Measurements from ENCODE around the gene NOS2. TPM values are rescaled to one million over a fixed set of nuclear protein-coding genes. Genes with fewer than 3 reads are reported as not detected.
"Not testable (repeated sequence)": the region's sequence is repeated elsewhere in the genome, so short reads cannot be mapped to it uniquely, and the experiment has no call there.

Gene NOS2
- total RNA-seq, 3 donors from 2014 or later: 10.5 to 67.1 (median 11.0) TPM

DNA sequence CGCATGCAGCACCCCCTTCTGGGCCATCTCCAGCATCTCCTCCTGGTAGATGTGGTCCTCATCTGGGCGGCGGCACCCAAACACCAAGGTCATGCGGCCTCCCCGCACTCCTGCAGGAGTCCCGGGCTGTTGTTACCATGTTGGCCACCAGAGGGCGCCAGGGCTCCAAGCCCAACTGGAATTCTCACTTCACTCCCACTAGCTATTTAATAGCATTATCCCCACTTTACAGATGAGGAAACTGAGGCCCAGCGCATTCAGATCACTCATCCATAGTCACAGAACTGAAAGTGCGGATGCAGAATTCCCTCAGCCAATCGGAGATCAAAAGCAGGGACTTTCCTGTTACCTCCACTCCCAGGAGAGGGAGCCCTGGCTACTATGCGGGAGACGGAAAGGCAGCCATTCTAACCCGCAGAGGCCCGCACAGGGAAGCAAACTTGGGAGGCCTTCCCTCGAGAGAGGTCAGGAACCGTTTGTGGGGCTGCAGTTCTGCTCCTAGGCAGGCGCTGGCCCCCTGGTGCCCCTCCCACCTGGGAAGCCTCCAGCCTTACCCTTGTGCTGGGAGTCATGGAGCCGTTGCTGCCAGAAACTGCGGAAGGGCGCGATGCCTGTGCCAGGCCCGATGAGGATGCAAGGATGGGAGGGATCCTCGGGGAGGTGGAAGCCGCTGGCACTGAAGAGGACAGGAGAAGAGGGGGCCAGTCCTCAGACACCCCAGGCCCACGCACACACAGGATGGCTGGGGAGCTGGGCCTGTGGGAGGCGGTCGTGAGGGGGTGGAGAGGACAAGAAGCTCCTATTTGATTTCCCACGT lies 40.1 kb downstream of the NOS2 start:
- H3K36me3 ChIP-seq (ENCODE audit: low read depth): no peaks in the 10 kb centered on the region
- peak in 2 of 3 donors; percentile 79 to 84 for DNase-seq
- no peaks in the 10 kb centered on the region for H3K4me1 ChIP-seq (ENCODE audit: low read depth)
- TF ChIP-seq, protein P1, sequence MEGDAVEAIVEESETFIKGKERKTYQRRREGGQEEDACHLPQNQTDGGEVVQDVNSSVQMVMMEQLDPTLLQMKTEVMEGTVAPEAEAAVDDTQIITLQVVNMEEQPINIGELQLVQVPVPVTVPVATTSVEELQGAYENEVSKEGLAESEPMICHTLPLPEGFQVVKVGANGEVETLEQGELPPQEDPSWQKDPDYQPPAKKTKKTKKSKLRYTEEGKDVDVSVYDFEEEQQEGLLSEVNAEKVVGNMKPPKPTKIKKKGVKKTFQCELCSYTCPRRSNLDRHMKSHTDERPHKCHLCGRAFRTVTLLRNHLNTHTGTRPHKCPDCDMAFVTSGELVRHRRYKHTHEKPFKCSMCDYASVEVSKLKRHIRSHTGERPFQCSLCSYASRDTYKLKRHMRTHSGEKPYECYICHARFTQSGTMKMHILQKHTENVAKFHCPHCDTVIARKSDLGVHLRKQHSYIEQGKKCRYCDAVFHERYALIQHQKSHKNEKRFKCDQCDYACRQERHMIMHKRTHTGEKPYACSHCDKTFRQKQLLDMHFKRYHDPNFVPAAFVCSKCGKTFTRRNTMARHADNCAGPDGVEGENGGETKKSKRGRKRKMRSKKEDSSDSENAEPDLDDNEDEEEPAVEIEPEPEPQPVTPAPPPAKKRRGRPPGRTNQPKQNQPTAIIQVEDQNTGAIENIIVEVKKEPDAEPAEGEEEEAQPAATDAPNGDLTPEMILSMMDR (IDR thresholded peaks at IDR 0.05): peak; percentile 83
- no peaks in the 10 kb centered on the region for H3K9me3 ChIP-seq
- H3K4me3 ChIP-seq: no peak overlapping the region
- intact Hi-C loops (cut with DNase I, micrococcal nuclease): loop anchor here in 1 of 2 donors (10.0 kb wide), 1 partner anchor 115 kb away; no protein-coding TSS in a partner anchor
- peak; percentile 67 for ATAC-seq

DNA sequence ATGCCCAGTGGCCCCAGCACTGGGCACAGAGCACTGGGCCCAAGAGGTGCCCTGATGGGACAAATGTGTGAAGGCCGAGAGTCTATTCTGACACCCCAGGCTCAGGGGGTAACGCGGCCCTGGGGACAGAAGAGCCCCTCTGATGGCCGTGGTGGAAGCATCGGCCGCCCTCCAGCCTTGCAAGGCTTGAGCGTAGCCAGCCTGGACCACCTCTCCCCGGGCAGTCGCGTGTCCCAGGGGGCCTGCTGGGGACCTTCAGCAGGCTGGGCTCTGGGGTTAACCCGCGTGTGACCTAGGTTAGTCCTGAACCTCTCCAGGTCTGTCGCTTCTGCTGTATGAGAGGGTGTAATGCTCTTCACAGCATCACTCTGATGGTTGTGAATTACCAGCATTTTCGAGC lies 40.8 kb downstream of the NOS2 start:
- TF ChIP-seq, protein P1 (IDR thresholded peaks at IDR 0.05): no peak

DNA sequence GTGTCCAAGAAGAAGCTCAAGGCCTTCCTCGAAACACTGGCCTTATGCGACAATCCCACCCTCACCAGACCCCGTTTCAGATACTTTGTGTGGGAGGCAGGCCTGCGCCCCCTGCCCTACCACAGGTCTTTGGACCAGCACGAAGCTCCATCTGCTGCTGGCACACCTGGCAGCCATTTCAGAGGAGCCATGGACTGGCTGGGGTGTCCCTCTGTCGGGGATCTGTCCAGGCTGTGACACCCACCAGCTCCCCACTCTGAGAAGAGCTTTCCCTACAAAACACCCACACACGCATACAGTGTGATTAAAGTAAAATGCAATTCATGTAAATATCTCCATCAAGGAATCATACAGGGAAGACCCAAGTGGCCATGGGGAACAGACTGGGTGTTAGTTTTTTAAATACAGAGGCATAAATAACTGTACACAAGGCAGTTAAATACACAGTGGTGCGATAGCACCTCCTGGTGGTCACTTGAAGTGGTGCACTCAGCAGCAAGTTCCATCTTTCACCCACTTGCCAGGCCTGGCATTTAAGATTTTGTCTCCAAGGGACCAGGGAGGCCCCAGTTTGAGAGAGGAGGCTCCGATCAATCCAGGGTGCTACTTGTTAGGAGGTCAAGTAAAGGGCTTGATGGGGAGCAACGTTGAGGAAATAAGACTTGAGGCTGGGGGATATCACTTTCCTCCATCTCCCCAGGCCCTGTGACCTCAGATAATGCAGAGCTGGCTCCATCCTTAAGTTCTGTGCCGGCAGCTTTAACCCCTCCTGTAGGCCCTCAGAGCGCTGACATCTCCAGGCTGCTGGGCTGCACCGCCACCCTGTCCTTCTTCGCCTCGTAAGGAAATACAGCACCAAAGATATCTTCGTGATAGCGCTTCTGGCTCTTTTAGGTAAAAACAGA lies 43.6 kb downstream of the NOS2 start:
- TF ChIP-seq, protein P1 (IDR thresholded peaks at IDR 0.05): peak; percentile 81
- Histone ChIP-seq H3K4me1 (ENCODE audit: low read depth) (no peaks in the 10 kb centered on the region), H3K9me3 (no peaks in the 10 kb centered on the region), H3K36me3 (ENCODE audit: low read depth) (no peaks in the 10 kb centered on the region), H3K4me3 (no peak overlapping the region)
- peak in 2 of 3 donors; percentile 62 to 71 for DNase-seq
- peak; percentile 56 for ATAC-seq
- intact Hi-C loops (cut with DNase I, micrococcal nuclease): loop anchor here (5.0 to 10.0 kb wide), 2 partner anchors 92 to 104 kb away; no protein-coding TSS in a partner anchor

More for the DNA sequence above, 40.8 kb downstream of the NOS2 start:
- intact Hi-C loops (cut with DNase I, micrococcal nuclease): loop anchor here (5.0 to 10.0 kb wide), 2 partner anchors 95 to 107 kb away; no protein-coding TSS in a partner anchor
- no peak overlapping the region for H3K4me3 ChIP-seq
- DNase-seq (no peak), ATAC-seq (no peak)
- H3K9me3 ChIP-seq: no peaks in the 10 kb centered on the region
- H3K36me3 ChIP-seq (ENCODE audit: low read depth): no peaks in the 10 kb centered on the region
- no peaks in the 10 kb centered on the region for H3K4me1 ChIP-seq (ENCODE audit: low read depth)

DNA sequence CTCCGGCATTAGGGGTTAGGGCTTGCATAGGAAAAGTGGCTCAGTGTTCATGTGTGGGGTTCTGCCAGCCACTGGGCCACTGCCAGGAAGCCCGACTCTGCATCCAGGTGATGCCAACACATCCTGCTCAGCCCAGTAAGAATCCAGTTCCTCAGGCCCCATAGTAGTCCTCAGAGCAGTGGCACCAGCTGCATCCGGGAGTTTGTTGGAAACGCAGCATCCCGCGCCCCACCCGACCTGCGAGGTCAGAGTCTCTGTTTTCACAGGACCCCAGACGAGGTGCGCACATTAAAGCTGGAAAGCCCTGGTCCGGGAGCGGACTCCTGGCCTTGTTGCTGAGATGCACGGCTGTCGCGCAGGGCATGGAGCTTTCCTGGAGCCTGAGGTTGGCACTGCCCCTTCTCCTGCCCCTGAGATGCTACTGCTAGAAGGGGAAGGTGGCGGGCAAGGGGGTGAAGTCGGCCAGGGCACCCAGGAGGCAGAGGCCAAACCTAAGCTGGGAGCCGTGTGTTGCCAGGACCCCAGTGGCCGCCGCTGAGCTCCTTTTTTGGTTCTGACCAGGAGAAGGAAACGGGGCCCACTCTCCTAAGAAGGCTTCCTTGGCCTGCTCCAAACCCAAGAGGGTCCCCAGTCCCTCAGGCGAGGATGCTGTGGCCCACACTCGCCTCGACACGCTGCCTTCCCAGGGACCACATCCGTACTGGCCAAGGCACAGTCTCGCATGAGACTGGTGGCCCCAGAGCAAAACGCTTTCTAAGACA lies 44.4 kb downstream of the NOS2 start:
- Histone ChIP-seq H3K4me3 (no peak overlapping the region), H3K9me3 (no peaks in the 10 kb centered on the region), H3K4me1 (ENCODE audit: low read depth) (no peaks in the 10 kb centered on the region), H3K36me3 (ENCODE audit: low read depth) (no peaks in the 10 kb centered on the region)
- peak in 1 of 3 donors; percentile 15 for DNase-seq
- TF ChIP-seq, protein P1 (IDR thresholded peaks at IDR 0.05): no peak
- intact Hi-C loops (cut with DNase I, micrococcal nuclease): loop anchor here (5.0 to 10.0 kb wide), 2 partner anchors 91 to 104 kb away; no protein-coding TSS in a partner anchor
- no peak for ATAC-seq

DNA sequence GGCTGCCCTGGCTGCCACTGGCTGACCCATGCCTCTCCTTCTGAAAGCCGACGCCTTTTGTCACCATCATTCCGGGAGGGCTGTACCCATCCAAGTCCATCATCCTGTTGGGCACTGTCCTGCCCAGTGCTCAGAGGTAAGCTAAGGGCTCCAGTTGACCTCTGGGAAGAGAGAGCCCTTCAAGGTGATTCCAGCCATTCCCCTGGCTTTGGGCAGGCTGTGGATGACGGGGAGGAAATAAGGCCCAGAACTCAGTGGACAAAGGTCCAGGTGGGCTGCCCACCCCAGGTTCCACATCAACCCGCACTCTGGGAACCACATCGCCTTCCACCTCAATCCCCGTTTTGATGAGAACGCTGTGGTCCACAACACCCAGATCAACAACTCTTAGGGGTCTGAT lies 45.8 kb downstream of the NOS2 start:
- peak in 1 of 3 donors; percentile 9 for DNase-seq
- Histone ChIP-seq H3K36me3 (ENCODE audit: low read depth) (no peaks in the 10 kb centered on the region), H3K9me3 (no peaks in the 10 kb centered on the region), H3K4me1 (ENCODE audit: low read depth) (no peaks in the 10 kb centered on the region), H3K4me3 (no peak overlapping the region)
- intact Hi-C loops (cut with DNase I, micrococcal nuclease): loop anchor here in 1 of 2 donors (10.0 kb wide), 1 partner anchor 90 kb away; no protein-coding TSS in a partner anchor
- TF ChIP-seq, protein P1 (IDR thresholded peaks at IDR 0.05): no peak
- no peak for ATAC-seq

DNA sequence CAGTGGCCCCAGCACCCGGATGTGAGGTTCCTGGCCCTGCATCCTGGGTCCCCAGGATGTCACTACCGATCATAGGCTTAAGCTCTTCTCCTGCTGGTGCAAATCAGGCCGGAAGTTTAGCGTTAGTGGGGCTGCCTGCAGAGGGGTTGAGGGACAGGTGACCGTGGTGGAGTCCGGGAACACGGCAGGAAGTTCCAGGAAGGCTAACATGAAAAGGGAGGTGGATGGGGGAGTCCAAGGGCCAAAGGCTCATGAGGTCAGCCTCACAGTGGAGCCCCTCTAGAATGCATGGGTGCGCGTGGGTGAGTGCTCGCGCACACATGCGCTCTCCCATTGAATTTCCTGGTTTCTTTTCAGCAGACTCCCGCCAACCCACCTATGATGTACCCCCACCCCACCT lies 46.6 kb downstream of the NOS2 start:
- intact Hi-C loops (cut with DNase I, micrococcal nuclease): loop anchor here in 1 of 2 donors (10.0 kb wide), 1 partner anchor 89 kb away; no protein-coding TSS in a partner anchor
- H3K36me3 ChIP-seq (ENCODE audit: low read depth); H3K4me1 ChIP-seq (ENCODE audit: low read depth); ATAC-seq; H3K4me3 ChIP-seq; H3K9me3 ChIP-seq: not testable (repeated sequence)
- peak in 1 of 3 donors; percentile 6 for DNase-seq

DNA sequence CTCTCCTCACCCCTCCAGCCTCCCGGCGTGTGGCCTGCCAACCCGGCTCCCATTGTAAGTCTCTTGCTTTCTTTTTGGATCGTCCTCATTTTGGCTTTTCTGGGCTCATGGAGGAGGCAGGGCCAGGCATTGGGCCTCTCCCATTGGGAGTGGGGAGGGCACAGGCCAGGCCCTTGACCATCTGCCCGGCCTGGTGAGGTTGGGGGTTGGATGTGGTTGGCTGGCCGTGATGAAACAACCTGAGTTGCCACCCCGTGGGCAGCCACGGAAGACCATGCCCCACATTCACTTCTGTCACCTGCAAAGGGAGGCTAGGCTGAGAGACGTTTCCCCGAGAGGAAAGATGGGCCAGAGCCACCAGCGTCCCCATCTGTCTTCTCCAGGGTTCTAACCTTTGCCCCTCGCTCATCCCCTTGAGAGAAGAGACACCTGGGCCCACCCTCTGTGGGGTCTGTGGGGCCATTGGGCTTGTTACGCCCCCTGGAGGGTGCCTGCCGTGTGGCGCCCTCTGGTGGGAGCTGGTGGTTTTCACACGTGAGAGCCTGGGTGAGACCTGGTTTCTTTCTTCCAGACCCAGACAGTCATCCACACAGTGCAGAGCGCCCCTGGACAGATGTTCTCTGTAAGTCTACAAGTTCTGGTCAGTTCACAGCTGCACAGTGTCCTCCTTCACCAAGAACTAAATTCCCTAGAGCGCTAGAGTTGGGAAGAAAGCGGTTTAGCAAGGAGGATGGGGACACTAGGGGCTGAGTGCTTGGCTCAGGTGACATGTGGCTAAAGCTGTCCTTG lies 47.3 kb downstream of the NOS2 start:
- not testable (repeated sequence) for H3K9me3 ChIP-seq; H3K4me1 ChIP-seq (ENCODE audit: low read depth); DNase-seq; H3K36me3 ChIP-seq (ENCODE audit: low read depth); H3K4me3 ChIP-seq
- intact Hi-C loops (cut with DNase I, micrococcal nuclease): loop anchor here in 1 of 2 donors (10.0 kb wide), 1 partner anchor 88 kb away; no protein-coding TSS in a partner anchor
- peak; percentile 62 for ATAC-seq
